Thyroid gland (tissue), 4 donors: ENCODE data around the gene ENGASE. TPM values are rescaled to one million over a fixed set of nuclear protein-coding genes. Genes with fewer than 3 reads are reported as not detected.

Experiments used
- DNase-seq, 2 donors: peaks; one replicate each; pipeline ENCODE4 v3.0.0-alpha.2; 2019
- H3K27ac ChIP-seq, 3 donors: fragments of 200-600 bp; sonication (generic); 1 replicate in 2 of 3; 2 replicates in 1 of 3; pipeline ENCODE4 v1.5.1; 2016 to 2019; ENCODE audit warnings: mild to moderate bottlenecking in 1 of 3, moderate library complexity in 1 of 3
- H3K27me3 ChIP-seq: fragments of 200-600 bp; sonication (generic); one replicate; pipeline ENCODE4 v1.5.1; 2019
- H3K36me3 ChIP-seq, 2 donors: fragments of 200-600 bp; sonication (generic); one replicate each; pipeline ENCODE4 v1.5.1; 2016 to 2019
- H3K4me1 ChIP-seq, 2 donors: fragments of 200-600 bp; sonication (generic); one replicate each; pipeline ENCODE4 v1.5.1; 2017 to 2019
- H3K4me3 ChIP-seq, 3 donors: fragments of 200-600 bp; sonication (generic); replicated peaks in 1 of 3; 1 replicate in 2 of 3; 2 replicates in 1 of 3; pipeline ENCODE4 v1.5.1; 2016; ENCODE audit warnings: mild to moderate bottlenecking in 1 of 3
- H3K9me3 ChIP-seq: fragments of 200-600 bp; sonication (generic); one replicate; pipeline ENCODE4 v1.5.1; 2017
- CTCF ChIP-seq, 6 experiments: fragments of 200-600 bp in 3 of 6; fragments of 450-650 bp in 3 of 6; sonication (generic) in 3 of 6; IDR thresholded peaks; one replicate each; pipeline ENCODE4 v1.5.1; 2016 to 2019; ENCODE audit warnings: antibody characterized with exemption in 6 of 6, mild to moderate bottlenecking in 2 of 6, inconsistent platforms in 1 of 6, moderate library complexity in 1 of 6
- POLR2A ChIP-seq, 2 donors: fragments of 450-650 bp; IDR thresholded peaks; one replicate each; pipeline ENCODE4 v1.6.1; 2017; ENCODE audit warnings: antibody characterized with exemption in 2 of 2, mild to moderate bottlenecking in 2 of 2, moderate library complexity in 1 of 2
- WGBS, 2 donors: methylation state at CpG; one replicate each; pipeline ENCODE4 v1.1.5; 2017; 5-methylcytosine and 5-hydroxymethylcytosine counted together
- intact Hi-C: fragments of 100-400 bp; cut with DNase I; formaldehyde crosslinking; loops from one replicate; pipeline ENCODE4 v1.15.1; 2023
- total RNA-seq, 4 donors: library from RNA; depleted of rRNA; stranded (reverse); fragments of >200 nt; gene quantifications; one replicate each; pipeline ENCODE4 v1.2.3, GENCODE V29; 2016

The ENGASE gene
- total RNA-seq, 4 donors from 2014 or later = 23.9 to 37.1 (median 31.2) TPM

GRCh38 chr17:79102214-79102613, 27.6 kb downstream of the ENGASE start:
- H3K9me3 ChIP-seq = no peaks in the 10 kb centered on the region
- no peak overlapping the region for H3K27ac ChIP-seq
- H3K36me3 ChIP-seq = no peaks in the 10 kb centered on the region
- no peak for DNase-seq
- no peaks in the 10 kb centered on the region for H3K4me1 ChIP-seq
- peaks cover 5% of the 10 kb centered on the region for H3K27me3 ChIP-seq
- TF ChIP-seq CTCF (IDR thresholded peaks at IDR 0.05) (no peak), POLR2A (IDR thresholded peaks at IDR 0.05) (no peak)
- intact Hi-C loops = no loop called here
- WGBS, 2 donors = 72 to 81% methylated on average over 5 to 7 of the region's 7 CpGs
- H3K4me3 ChIP-seq = no peak overlapping the region

GRCh38 chr17:79104898-79105600, 30.4 kb downstream of the ENGASE start:
- TF ChIP-seq CTCF (IDR thresholded peaks at IDR 0.05) (no peak), POLR2A (IDR thresholded peaks at IDR 0.05) (no peak)
- intact Hi-C loops = no loop called here
- Histone ChIP-seq H3K36me3 (no peaks in the 10 kb centered on the region), H3K9me3 (no peaks in the 10 kb centered on the region), H3K4me3 (no peak overlapping the region), H3K27me3 (no peaks in the 10 kb centered on the region), H3K4me1 (peaks cover 0 to 3% of the 10 kb centered on the region in 2 donors), H3K27ac (no peak overlapping the region)
- no peak for DNase-seq
- WGBS, 2 donors = 83 to 85% methylated on average over 12 of the region's 12 CpGs

DNA sequence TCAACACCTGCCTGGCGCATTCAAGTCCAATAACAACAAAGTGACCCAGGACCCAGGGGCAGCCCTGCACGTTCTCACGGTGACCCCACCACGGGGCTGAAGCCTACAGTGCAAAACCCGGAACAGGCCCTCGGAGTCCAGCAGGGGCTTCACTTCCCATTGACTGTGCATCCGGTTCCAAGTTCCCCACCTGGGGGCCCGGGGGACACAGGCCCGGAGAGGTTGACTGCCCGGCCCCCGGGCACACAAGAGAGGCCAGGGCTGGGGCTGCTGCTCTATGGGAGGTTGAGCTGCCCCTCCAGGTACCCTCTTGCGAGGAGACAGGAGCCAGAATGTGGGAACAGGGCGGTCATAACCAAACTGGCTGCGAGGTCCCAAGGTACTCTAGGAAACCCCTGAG, 31.3 kb downstream of the ENGASE start:
- no peaks in the 10 kb centered on the region for H3K27me3 ChIP-seq
- WGBS, 2 donors = 97% methylated on average over 6 of the region's 14 CpGs; no CpG with 5 or more reads in 1 of the 2 donors
- H3K27ac ChIP-seq = no peak overlapping the region
- DNase-seq = no peak
- H3K36me3 ChIP-seq = no peaks in the 10 kb centered on the region
- intact Hi-C loops = no loop called here
- H3K4me3 ChIP-seq = no peak overlapping the region
- H3K4me1 ChIP-seq = peaks cover 0 to 4% of the 10 kb centered on the region in 2 donors
- no peak for TF ChIP-seq CTCF (IDR thresholded peaks at IDR 0.05)
- no peak for TF ChIP-seq POLR2A (IDR thresholded peaks at IDR 0.05)
- H3K9me3 ChIP-seq = no peaks in the 10 kb centered on the region

DNA sequence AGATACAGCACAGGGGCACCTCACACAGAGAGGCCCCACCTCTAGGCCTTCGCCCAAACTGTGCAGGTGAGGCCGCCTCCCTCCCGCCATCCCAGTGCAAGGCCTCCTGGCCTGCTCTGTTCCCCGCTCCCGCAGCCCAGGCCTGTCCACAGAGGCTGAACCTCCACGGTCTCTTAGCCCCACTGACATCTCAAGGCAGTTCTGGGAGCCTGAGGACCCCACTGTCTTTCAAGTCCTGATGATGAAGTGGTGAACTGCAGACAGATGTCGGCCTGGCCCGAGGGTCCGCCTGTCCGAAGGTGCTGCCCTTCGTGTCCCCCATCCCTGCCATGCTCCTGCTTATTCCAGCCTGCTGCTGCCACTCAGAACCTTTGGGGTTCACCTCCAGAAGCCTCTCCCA, 32.3 kb downstream of the ENGASE start:
- no peak overlapping the region for H3K27ac ChIP-seq
- DNase-seq = no peak
- TF ChIP-seq POLR2A (IDR thresholded peaks at IDR 0.05) = no peak
- no peak for TF ChIP-seq CTCF (IDR thresholded peaks at IDR 0.05)
- peaks cover 0 to 4% of the 10 kb centered on the region in 2 donors for H3K4me1 ChIP-seq
- intact Hi-C loops = no loop called here
- WGBS, 2 donors = 97 to 98% methylated on average over 8 to 10 of the region's 11 CpGs
- H3K9me3 ChIP-seq = no peaks in the 10 kb centered on the region
- no peak overlapping the region for H3K4me3 ChIP-seq
- no peaks in the 10 kb centered on the region for H3K36me3 ChIP-seq
- H3K27me3 ChIP-seq = no peaks in the 10 kb centered on the region

DNA sequence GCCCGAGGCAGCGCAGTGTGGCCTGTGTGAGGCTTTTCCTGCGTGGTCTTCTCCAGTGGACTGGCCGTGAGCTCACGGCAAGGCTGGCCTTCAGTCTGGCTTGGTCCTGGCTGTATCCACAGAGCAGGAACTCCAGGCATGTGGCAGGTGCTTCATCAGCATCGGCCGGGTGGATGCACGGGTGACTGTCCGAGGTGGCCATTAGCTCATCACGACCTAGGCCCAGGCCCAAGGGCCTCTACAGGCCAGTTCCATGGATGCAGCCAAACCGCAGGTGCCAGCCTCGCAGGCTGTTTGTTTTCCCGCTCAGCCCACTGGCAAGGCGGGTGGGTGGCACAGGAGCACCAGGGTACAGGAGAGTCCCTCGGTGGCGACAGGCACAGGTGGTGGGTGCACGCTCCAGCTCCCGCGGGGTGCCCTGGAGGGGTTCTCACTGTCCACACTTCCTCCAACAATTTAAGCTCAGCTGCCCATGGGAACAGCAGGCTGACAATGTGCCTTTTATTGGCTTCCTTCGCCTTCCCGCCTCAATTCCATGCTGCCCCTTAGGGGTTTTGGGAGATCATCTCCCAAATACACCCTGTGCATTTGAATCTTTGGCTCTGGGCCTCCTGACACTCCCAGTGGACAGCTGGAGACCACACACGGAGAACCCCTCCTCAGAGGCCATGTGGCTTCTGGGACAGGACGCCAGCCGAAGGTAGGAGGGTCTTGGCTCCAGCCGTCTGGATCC, 33.0 kb downstream of the ENGASE start:
- WGBS, 2 donors = 91 to 95% methylated on average over 17 to 18 of the region's 25 CpGs
- Histone ChIP-seq H3K27ac (no peak overlapping the region), H3K9me3 (no peaks in the 10 kb centered on the region), H3K4me3 (no peak overlapping the region), H3K36me3 (no peaks in the 10 kb centered on the region), H3K4me1 (peaks cover 0 to 4% of the 10 kb centered on the region in 2 donors), H3K27me3 (no peaks in the 10 kb centered on the region)
- intact Hi-C loops = no loop called here
- no peak for TF ChIP-seq POLR2A (IDR thresholded peaks at IDR 0.05)
- TF ChIP-seq CTCF (IDR thresholded peaks at IDR 0.05) = no peak
- no peak for DNase-seq
